SK-N-SH (cell line): ENCODE measurements around the gene CDK13.

Experiments used
- CTCF ChIP-seq: fragments of 200-600 bp; sonication (generic); IDR thresholded peaks from 2 replicates; pipeline ENCODE4 v1.6.1; 2017; ENCODE audit warnings: antibody characterized with exemption, mild to moderate bottlenecking, moderate library complexity
- EP300 ChIP-seq, 2 experiments: IDR thresholded peaks; 2 replicates each; pipeline versions ENCODE4 v1.4.0 to v1.6.1; 2012; ENCODE audit warnings: borderline replicate concordance in 1 of 2, low read depth in 1 of 2, low read length in 1 of 2
- EZH2phosphoT487 ChIP-seq: fragments of 200-600 bp; sonication (generic); IDR thresholded peaks from 2 replicates; pipeline ENCODE4 v1.6.1; 2017; ENCODE audit warnings: low read depth, mixed run types, mild to moderate bottlenecking, antibody characterized with exemption, moderate library complexity, borderline replicate concordance
- FOXJ3 ChIP-seq: sonication (generic); formaldehyde crosslinking; IDR thresholded peaks from 2 replicates; pipeline ENCODE4 v1.5.1; 2020; ENCODE audit warnings: mild to moderate bottlenecking, missing genetic modification reagents
- FOXM1 ChIP-seq: IDR thresholded peaks from 2 replicates; pipeline ENCODE4 v1.4.0; 2012; ENCODE audit warnings: low read depth, mild to moderate bottlenecking
- JUND ChIP-seq: IDR thresholded peaks from 2 replicates; pipeline ENCODE4 v1.4.0; 2012
- MAX ChIP-seq: IDR thresholded peaks from 2 replicates; pipeline ENCODE4 v1.4.0; 2012; ENCODE audit warnings: low read depth
- RAD21 ChIP-seq: IDR thresholded peaks from 2 replicates; pipeline ENCODE4 v1.6.1; 2012; ENCODE audit warnings: mild to moderate bottlenecking, low read length
- REST ChIP-seq: IDR thresholded peaks from 2 replicates; pipeline ENCODE4 v1.6.1; 2012; ENCODE audit warnings: mild to moderate bottlenecking, low read depth, low read length, moderate library complexity
- RFX5 ChIP-seq: IDR thresholded peaks from 2 replicates; pipeline ENCODE4 v1.6.1; 2012; ENCODE audit warnings: mild to moderate bottlenecking, improper control_type of control experiment, low read length
- RXRA ChIP-seq: IDR thresholded peaks from 2 replicates; pipeline ENCODE4 v1.4.0; 2012; ENCODE audit warnings: low read depth, mild to moderate bottlenecking, borderline replicate concordance
- SIN3A ChIP-seq: IDR thresholded peaks from 2 replicates; pipeline ENCODE4 v1.6.1; 2012; ENCODE audit warnings: low read depth, mild to moderate bottlenecking, low read length, moderate library complexity, borderline replicate concordance
- YY1 ChIP-seq: IDR thresholded peaks from 2 replicates; pipeline ENCODE4 v1.4.0; 2012; ENCODE audit warnings: low read depth, mild to moderate bottlenecking

- TF ChIP-seq RFX5 = no peak
- TF ChIP-seq SIN3A = no peak
- no peak for TF ChIP-seq REST
- no peak for TF ChIP-seq CTCF
- TF ChIP-seq RXRA = no peak
- TF ChIP-seq FOXM1 = no peak
- no peak for TF ChIP-seq EZH2phosphoT487
- no peak for TF ChIP-seq EP300 (IDR thresholded peaks at IDR 0.05; ENCODE audit: borderline replicate concordance in 1 of 2, low read depth in 1 of 2, low read length in 1 of 2)
- TF ChIP-seq FOXJ3 (CRISPR knock-in tag) = no peak
- no peak for TF ChIP-seq MAX
- no peak for TF ChIP-seq RAD21
- TF ChIP-seq YY1 = no peak
- no peak for TF ChIP-seq JUND
These were observed 3.4 kb upstream of the CDK13 start for GRCh38 chr7:39946693-39947092.
